HepG2 (cell line): ENCODE measurements around the gene DNAJA3. TPM values are rescaled to one million over a fixed set of nuclear protein-coding genes. Genes with fewer than 3 reads are reported as not detected.

Source experiments
- AHR ChIP-seq: IDR thresholded peaks from 2 replicates; pipeline ENCODE4 v1.6.1; 2018; ENCODE audit warnings: missing genetic modification reagents, missing compliant biosample characterization
- ARID2 ChIP-seq: sonication (generic); formaldehyde crosslinking; IDR thresholded peaks from 2 replicates; pipeline ENCODE4 v1.8.1; 2022; ENCODE audit warnings: mild to moderate bottlenecking, missing genetic modification reagents, borderline replicate concordance
- ARNTL ChIP-seq: sonication (generic); formaldehyde crosslinking; IDR thresholded peaks from 2 replicates; pipeline ENCODE4 v1.4.0; 2020; ENCODE audit warnings: mild to moderate bottlenecking, missing genetic modification reagents
- HDAC1 ChIP-seq: sonication (generic); formaldehyde crosslinking; IDR thresholded peaks from 2 replicates; pipeline ENCODE4 v1.5.1; 2020; ENCODE audit warnings: mild to moderate bottlenecking, missing genetic modification reagents
- MZF1 ChIP-seq: sonication (generic); formaldehyde crosslinking; IDR thresholded peaks from 2 replicates; pipeline ENCODE4 v1.8.1; 2023; ENCODE audit warnings: mild to moderate bottlenecking, missing genetic modification reagents, borderline replicate concordance
- NCOA5 ChIP-seq: sonication (generic); formaldehyde crosslinking; IDR thresholded peaks from 2 replicates; pipeline ENCODE4 v1.4.0; 2020; ENCODE audit warnings: missing genetic modification reagents
- NFE2L1 ChIP-seq: sonication (generic); formaldehyde crosslinking; IDR thresholded peaks from 2 replicates; pipeline ENCODE4 v1.4.0; 2020; ENCODE audit warnings: missing genetic modification reagents, mild to moderate bottlenecking, borderline replicate concordance
- RFX1 ChIP-seq: fragments of 450-650 bp; IDR thresholded peaks from 2 replicates; pipeline ENCODE4 v1.6.1; 2017
- SMARCC2 ChIP-seq: fragments of 450-650 bp; IDR thresholded peaks from 2 replicates; pipeline ENCODE4 v1.6.1; 2017; ENCODE audit warnings: antibody characterized with exemption, mild to moderate bottlenecking
- ZNF10 ChIP-seq: sonication (generic); formaldehyde crosslinking; IDR thresholded peaks from 2 replicates; pipeline ENCODE4 v1.4.0; 2020; ENCODE audit warnings: mild to moderate bottlenecking, low read depth, missing genetic modification reagents, borderline replicate concordance
- ZNF224 ChIP-seq: sonication (generic); formaldehyde crosslinking; IDR thresholded peaks from 2 replicates; pipeline ENCODE4 v1.5.0; 2020; ENCODE audit warnings: mild to moderate bottlenecking, missing genetic modification reagents
- ZNF431 ChIP-seq: sonication (generic); formaldehyde crosslinking; IDR thresholded peaks from 2 replicates; pipeline ENCODE4 v1.9.0; 2022; ENCODE audit warnings: missing genetic modification reagents, low read depth, mild to moderate bottlenecking, borderline replicate concordance
- ZNF569 ChIP-seq: sonication (generic); formaldehyde crosslinking; IDR thresholded peaks from 2 replicates; pipeline ENCODE4 v1.5.0; 2020; ENCODE audit warnings: mild to moderate bottlenecking, missing genetic modification reagents, moderate library complexity, borderline replicate concordance
- ZNF775 ChIP-seq: sonication (generic); formaldehyde crosslinking; IDR thresholded peaks from 2 replicates; pipeline ENCODE4 v1.4.0; 2020; ENCODE audit warnings: missing genetic modification reagents, mild to moderate bottlenecking, moderate library complexity, borderline replicate concordance
- ZNF776 ChIP-seq: sonication (generic); formaldehyde crosslinking; IDR thresholded peaks from 2 replicates; pipeline ENCODE4 v1.4.0; 2020; ENCODE audit warnings: mild to moderate bottlenecking, missing genetic modification reagents
- ZNF879 ChIP-seq: sonication (generic); formaldehyde crosslinking; IDR thresholded peaks from 2 replicates; pipeline ENCODE4 v1.8.1; 2023; ENCODE audit warnings: missing genetic modification reagents
- polyA plus RNA-seq, 8 experiments: library from polyadenylated mRNA; depleted of rRNA in 3 of 8; stranded (reverse) in 7 of 8; unstranded in 1 of 8; fragments of >200 nt; fragmentation: Illumina TruSeq in 4 of 8; extraction: Trizol in 4 of 8; gene quantifications; 2 replicates each; pipeline versions ENCODE4 v1.2.1 to v1.2.3, GENCODE V29; 2011 to 2016; ENCODE audit warnings: low read depth in 4 of 8, missing spikeins in 1 of 8, mixed read lengths in 1 of 8; ENCODE audit not compliant: insufficient read depth in 1 of 8
- total RNA-seq, 5 experiments: library from RNA; depleted of rRNA; stranded (reverse); fragments of >200 nt; fragmentation: Illumina TruSeq; extraction: Trizol; gene quantifications; 2 replicates each; pipeline ENCODE4 v1.2.3, GENCODE V29; 2016; ENCODE audit warnings: low read depth in 1 of 5
- TF ChIP-seq, protein P1 (sequence below): sonication (generic); formaldehyde crosslinking; IDR thresholded peaks from 2 replicates; pipeline ENCODE4 v1.4.0; 2020; ENCODE audit warnings: missing genetic modification reagents, borderline replicate concordance
- TF ChIP-seq, protein P2 (sequence below): sonication (generic); formaldehyde crosslinking; IDR thresholded peaks from 2 replicates; pipeline ENCODE4 v1.8.1; 2023; ENCODE audit warnings: mild to moderate bottlenecking, missing genetic modification reagents
- TF ChIP-seq, protein P3 (sequence below): sonication (generic); formaldehyde crosslinking; IDR thresholded peaks from 2 replicates; pipeline ENCODE4 v1.5.1; 2020; ENCODE audit warnings: mild to moderate bottlenecking, missing genetic modification reagents
- TF ChIP-seq, protein P4 (sequence below): IDR thresholded peaks from 2 replicates; pipeline ENCODE4 v1.6.1; 2016; ENCODE audit warnings: low read depth, borderline replicate concordance
- TF ChIP-seq, protein P5 (sequence below): sonication (generic); formaldehyde crosslinking; IDR thresholded peaks from 2 replicates; pipeline ENCODE4 v1.8.1; 2023; ENCODE audit warnings: mild to moderate bottlenecking, moderate library complexity, missing genetic modification reagents

DNAJA3 gene
- total and polyA plus RNA-seq, 2 of the 13 experiments (the other 11 are each of a cell fraction or from before 2014, with no cell fraction given) = 77.0 to 83.3 TPM

DNA sequence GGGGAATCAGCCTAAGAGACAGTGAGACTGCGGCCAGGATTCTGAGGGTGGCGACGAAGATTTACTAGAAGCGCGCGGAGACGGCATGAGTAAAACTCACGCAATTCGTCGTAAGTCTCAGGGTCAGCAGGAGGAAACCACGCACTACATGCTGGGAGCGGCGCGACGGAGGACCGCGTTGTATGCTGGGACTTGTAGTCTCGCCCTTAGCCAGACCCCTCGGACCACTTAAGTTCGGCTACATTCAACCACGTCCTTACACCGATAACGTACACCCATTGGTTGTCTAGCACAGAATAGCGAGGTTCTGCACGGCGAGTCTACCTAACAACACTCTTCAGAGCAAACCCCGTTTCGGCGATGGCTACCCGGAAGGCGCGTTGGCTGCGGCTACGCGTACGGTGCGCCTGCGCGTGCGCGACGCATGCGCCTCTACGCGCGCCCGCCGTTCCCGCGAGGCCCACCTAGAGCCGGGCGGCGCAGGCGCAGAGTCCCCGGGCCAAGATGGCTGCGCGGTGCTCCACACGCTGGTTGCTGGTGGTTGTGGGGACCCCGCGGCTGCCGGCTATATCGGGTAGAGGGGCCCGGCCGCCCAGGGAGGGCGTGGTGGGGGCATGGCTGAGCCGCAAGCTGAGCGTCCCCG, at the start of gene DNAJA3 (continued):
- TF ChIP-seq, protein P1, sequence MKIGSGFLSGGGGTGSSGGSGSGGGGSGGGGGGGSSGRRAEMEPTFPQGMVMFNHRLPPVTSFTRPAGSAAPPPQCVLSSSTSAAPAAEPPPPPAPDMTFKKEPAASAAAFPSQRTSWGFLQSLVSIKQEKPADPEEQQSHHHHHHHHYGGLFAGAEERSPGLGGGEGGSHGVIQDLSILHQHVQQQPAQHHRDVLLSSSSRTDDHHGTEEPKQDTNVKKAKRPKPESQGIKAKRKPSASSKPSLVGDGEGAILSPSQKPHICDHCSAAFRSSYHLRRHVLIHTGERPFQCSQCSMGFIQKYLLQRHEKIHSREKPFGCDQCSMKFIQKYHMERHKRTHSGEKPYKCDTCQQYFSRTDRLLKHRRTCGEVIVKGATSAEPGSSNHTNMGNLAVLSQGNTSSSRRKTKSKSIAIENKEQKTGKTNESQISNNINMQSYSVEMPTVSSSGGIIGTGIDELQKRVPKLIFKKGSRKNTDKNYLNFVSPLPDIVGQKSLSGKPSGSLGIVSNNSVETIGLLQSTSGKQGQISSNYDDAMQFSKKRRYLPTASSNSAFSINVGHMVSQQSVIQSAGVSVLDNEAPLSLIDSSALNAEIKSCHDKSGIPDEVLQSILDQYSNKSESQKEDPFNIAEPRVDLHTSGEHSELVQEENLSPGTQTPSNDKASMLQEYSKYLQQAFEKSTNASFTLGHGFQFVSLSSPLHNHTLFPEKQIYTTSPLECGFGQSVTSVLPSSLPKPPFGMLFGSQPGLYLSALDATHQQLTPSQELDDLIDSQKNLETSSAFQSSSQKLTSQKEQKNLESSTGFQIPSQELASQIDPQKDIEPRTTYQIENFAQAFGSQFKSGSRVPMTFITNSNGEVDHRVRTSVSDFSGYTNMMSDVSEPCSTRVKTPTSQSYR = no peak; the same call in 1 of the 2 replicates
- TF ChIP-seq ZNF431 (CRISPR knock-in tag) (no peak), AHR (no peak), RFX1 (no peak), NFE2L1 (CRISPR knock-in tag) (no peak), ZNF10 (no peak), ZNF879 (0 out of 2 replicates have a peak, but pooled peaks have one; percentile 47), HDAC1 (peak; percentile 89), SMARCC2 (no peak), MZF1 (CRISPR knock-in tag) (no peak), ARID2 (CRISPR knock-in tag) (no peak; the same call in 1 of the 2 replicates), ZNF776 (CRISPR knock-in tag) (peak; percentile 93), ZNF224 (CRISPR knock-in tag) (no peak), ZNF775 (no peak), NCOA5 (CRISPR knock-in tag) (no peak), ARNTL (no peak), ZNF569 (CRISPR knock-in tag) (no peak)
- TF ChIP-seq, protein P2, sequence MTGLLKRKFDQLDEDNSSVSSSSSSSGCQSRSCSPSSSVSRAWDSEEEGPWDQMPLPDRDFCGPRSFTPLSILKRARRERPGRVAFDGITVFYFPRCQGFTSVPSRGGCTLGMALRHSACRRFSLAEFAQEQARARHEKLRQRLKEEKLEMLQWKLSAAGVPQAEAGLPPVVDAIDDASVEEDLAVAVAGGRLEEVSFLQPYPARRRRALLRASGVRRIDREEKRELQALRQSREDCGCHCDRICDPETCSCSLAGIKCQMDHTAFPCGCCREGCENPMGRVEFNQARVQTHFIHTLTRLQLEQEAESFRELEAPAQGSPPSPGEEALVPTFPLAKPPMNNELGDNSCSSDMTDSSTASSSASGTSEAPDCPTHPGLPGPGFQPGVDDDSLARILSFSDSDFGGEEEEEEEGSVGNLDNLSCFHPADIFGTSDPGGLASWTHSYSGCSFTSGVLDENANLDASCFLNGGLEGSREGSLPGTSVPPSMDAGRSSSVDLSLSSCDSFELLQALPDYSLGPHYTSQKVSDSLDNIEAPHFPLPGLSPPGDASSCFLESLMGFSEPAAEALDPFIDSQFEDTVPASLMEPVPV = 0 out of 2 replicates have a peak, but pooled peaks have one; percentile 69
- TF ChIP-seq, protein P3, sequence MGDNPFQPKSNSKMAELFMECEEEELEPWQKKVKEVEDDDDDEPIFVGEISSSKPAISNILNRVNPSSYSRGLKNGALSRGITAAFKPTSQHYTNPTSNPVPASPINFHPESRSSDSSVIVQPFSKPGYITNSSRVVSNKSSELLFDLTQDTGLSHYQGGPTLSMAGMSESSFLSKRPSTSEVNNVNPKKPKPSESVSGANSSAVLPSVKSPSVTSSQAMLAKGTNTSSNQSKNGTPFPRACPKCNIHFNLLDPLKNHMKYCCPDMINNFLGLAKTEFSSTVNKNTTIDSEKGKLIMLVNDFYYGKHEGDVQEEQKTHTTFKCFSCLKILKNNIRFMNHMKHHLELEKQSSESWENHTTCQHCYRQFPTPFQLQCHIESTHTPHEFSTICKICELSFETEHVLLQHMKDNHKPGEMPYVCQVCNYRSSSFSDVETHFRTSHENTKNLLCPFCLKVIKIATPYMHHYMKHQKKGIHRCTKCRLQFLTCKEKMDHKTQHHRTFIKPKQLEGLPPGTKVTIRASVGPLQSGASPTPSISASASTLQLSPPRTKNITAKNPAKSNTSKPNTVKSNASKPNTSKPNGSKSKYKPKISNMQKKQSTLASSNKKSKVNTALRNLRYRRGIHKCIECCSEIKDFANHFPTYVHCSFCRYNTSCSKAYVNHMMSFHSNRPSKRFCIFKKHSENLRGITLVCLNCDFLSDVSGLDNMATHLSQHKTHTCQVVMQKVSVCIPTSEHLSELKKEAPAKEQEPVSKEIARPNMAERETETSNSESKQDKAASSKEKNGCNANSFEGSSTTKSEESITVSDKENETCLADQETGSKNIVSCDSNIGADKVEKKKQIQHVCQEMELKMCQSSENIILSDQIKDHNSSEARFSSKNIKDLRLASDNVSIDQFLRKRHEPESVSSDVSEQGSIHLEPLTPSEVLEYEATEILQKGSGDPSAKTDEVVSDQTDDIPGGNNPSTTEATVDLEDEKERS (CRISPR knock-in tag) = no peak
- TF ChIP-seq, protein P4, sequence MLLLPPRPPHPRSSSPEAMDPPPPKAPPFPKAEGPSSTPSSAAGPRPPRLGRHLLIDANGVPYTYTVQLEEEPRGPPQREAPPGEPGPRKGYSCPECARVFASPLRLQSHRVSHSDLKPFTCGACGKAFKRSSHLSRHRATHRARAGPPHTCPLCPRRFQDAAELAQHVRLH (CRISPR knock-in tag) = no peak
- TF ChIP-seq, protein P5, sequence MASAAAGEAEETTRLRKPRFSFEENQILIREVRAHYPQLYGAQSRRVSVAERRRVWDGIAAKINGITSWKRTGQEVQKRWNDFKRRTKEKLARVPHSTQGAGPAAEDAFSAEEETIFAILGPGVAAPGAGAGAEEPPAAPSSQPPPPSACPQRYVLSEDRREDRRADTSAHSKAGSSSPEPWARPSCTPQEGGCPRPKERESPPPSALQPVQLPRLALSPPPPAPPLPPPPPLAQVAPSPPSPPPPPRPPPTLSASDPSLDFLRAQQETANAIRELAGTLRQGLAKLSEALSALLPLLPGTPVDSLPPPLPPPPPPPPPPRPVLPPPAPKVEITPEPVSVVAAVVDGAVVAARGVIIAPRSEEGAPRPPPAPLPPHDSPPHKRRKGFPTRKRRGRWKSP (CRISPR knock-in tag) = peak; percentile 48; the same call in 1 of the 2 replicates
